Breast epithelium (tissue), 3 donors: ENCODE results near the gene CPM.

ENCODE experiments used
- CTCF ChIP-seq, 3 donors: fragments of 450-650 bp; IDR thresholded peaks; one replicate each; pipeline ENCODE4 v1.5.1; 2016 to 2017; ENCODE audit warnings: antibody characterized with exemption in 3 of 3, mild to moderate bottlenecking in 3 of 3, moderate library complexity in 3 of 3
- POLR2A ChIP-seq: fragments of 450-650 bp; IDR thresholded peaks from one replicate; pipeline ENCODE4 v1.6.1; 2016; ENCODE audit warnings: antibody characterized with exemption, mild to moderate bottlenecking, moderate library complexity

- TF ChIP-seq POLR2A (no peak), CTCF (IDR thresholded peaks at IDR 0.05) (no peak)
Measured at GRCh38 chr12:68813242-68813593, 119.8 kb downstream of the CPM start.
